Measurements from ENCODE around the gene EPPIN. TPM values are rescaled to one million over a fixed set of nuclear protein-coding genes. Genes with fewer than 3 reads are reported as not detected.
"Not testable (repeated sequence)": the region's sequence is repeated elsewhere in the genome, so short reads cannot be mapped to it uniquely, and the experiment has no call there.

The EPPIN gene
- total RNA-seq, result not detected
- polyA plus RNA-seq, result not detected
- total RNA-seq, result 0 to 0.09 (median 0) reads per million in 6 experiments

DNA sequence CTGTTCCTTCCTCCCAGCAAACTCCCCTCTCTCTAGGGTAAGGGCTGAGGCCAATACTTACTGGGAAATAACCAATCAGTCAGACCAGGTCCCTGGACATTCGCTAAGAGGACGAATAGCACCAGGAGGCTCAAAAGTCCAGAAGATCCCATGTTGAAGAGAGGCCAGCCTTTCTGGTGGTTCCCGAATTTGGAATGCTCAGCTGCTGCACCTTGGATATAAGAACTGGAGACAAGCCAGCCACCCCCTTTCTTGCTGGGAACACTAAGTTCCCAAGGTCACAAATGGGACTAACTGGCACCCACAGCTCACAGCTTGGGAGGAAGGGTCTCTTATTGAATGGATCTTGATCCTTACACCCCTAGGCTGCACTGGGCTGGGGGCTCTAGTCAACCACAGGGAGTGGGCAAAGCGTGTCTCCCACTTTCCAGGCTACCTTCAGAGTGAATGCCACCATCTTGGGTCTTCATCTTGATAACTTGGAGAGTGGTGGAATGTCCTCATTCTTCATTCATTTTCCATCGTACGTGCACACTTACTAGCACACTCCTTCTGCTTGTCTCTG, at the start of gene EPPIN:
Gene EPPIN (minus strand): TSS at position 196 of the 565 bp plus-strand sequence. CDS start 44 bp downstream, at position 152.
- Mint-ChIP-seq H3K27me3 (peaks cover 18 to 35% (median 24%) of the 10 kb centered on the region in 5 donors), H3K9me3 (peaks cover 0 to 12% (median 2%) of the 10 kb centered on the region in 9 donors), H3K27ac (no peak within 1 kb of the TSS), H3K4me1 (peaks cover 0 to 2% (median 0%) of the 10 kb centered on the region in 4 donors), H3K4me3 (no peak within 1 kb of the TSS), H3K36me3 (peaks cover 0 to 4% (median 0%) of the 10 kb centered on the region in 3 donors)
- POLR2A ChIA-PET, result no interaction called here
- ATAC-seq (no peak), DNase-seq (no peak)

DNA sequence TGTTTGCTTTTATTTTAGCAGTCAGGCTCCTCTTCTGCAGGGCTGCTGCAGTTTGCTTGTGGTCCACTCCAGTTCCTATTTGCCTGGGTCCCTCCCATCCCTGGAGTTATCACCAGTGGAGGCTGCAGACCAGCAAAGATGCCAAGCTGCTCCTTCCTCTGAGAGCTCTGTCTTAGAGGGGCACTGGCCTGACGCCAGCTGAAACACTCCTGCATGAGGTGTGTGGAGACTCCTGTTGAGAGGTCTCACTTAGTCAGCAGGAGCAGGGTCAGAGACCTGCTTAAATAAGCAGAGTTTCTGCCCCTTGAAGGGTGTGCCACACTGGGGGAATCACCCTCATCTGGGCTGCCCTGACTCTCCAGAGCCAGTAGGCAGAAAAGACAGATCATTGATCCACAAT, 48.0 kb upstream of the EPPIN start:
- no peak overlapping the region for H3K4me3 Mint-ChIP-seq
- no peak for DNase-seq
- H3K4me1 Mint-ChIP-seq, result no peaks in the 10 kb centered on the region
- no peaks in the 10 kb centered on the region for H3K36me3 Mint-ChIP-seq
- no peak for ATAC-seq
- peaks cover 0 to 4% (median 0%) of the 10 kb centered on the region in 9 donors for H3K9me3 Mint-ChIP-seq
- H3K27ac Mint-ChIP-seq, result no peak overlapping the region
- peaks cover 25 to 80% (median 39%) of the 10 kb centered on the region in 5 donors for H3K27me3 Mint-ChIP-seq
- POLR2A ChIA-PET, result no interaction called here

DNA sequence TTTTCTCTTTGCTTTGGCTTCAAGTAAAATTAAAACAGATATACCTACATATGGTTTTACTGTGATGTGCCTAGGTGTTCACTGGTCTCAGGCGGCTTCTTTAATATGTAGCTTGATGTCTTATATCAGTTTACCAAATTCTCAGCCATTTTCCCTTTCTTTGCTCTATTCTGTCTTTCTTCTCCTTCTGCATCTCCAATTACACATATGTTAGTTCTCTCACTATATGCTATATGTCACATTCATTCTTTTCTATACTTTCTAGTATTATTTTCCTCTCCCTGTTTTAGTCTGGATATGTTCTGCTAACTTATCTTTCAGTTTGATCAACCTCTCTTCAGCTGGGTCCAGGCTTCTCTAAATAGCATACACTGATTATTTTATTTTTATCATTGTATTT, 46.3 kb upstream of the EPPIN start:
- ATAC-seq, result no peak
- POLR2A ChIA-PET, result no interaction called here
- H3K36me3 Mint-ChIP-seq, result no peaks in the 10 kb centered on the region
- no peak overlapping the region for H3K27ac Mint-ChIP-seq
- H3K9me3 Mint-ChIP-seq, result peaks cover 0 to 4% (median 0%) of the 10 kb centered on the region in 9 donors
- H3K4me1 Mint-ChIP-seq, result no peaks in the 10 kb centered on the region
- DNase-seq, result no peak
- H3K4me3 Mint-ChIP-seq, result no peak overlapping the region
- peaks cover 23 to 70% (median 39%) of the 10 kb centered on the region in 5 donors for H3K27me3 Mint-ChIP-seq

DNA sequence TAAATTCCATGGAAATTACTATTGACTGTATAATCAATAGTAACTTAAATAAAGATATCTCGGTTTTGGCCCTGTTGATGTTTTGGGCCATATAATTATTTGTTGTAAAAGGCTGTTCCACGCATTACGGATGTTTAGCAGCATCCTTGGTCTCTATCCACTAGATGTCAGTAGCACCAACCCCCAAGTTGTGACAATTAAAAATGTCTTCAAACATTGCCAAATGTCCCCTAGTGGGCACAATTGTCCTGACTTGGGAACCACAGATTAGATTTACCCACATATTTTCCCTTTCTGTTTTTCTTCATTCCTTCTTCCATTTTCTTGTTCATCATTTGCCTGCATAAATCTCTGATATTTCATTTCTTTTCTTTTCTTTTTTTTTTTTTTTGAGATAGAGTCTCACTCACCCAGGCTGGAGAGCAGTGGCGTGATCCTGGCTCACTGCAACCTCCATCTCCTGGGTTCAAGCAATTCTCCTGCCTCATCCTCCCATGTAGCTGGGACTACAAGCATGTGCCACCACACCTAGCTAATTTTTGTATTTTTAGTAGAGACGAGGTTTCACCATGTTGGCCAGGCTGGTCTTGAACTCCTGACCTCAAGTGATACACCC, 45.5 kb upstream of the EPPIN start:
- POLR2A ChIA-PET, result no interaction called here
- Mint-ChIP-seq H3K27ac (no peak overlapping the region), H3K4me1 (no peaks in the 10 kb centered on the region), H3K4me3 (no peak overlapping the region), H3K36me3 (no peaks in the 10 kb centered on the region), H3K27me3 (peaks cover 20 to 61% (median 35%) of the 10 kb centered on the region in 5 donors), H3K9me3 (peaks cover 0 to 4% (median 0%) of the 10 kb centered on the region in 9 donors)
- DNase-seq, result peak in 4 of 10 donors; percentile 2 to 27 (median 8)
- no peak for ATAC-seq

DNA sequence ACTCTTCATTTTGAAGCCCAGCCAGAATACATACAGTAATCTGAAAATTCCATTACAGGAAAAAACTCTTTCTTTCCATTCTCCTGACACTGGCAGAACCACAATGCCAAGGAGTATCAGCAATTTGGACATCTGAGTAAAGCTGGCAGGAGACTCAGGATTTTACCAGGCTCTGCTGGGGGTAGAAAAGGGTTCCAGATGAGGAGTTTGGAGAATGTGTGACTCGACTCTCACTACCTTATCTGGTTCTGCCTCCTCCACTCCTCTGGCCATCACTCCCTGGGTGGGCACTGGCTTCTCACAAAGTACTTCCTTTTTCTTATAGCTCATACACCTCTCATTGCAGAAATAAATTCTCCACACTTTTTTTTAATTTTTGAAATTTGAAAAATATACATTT, 42.5 kb upstream of the EPPIN start:
- ATAC-seq (no peak), DNase-seq (no peak)
- POLR2A ChIA-PET, result no interaction called here
- H3K4me3 Mint-ChIP-seq, result no peak overlapping the region
- H3K9me3 Mint-ChIP-seq, result peaks cover 0 to 4% (median 0%) of the 10 kb centered on the region in 9 donors
- peaks cover 16 to 42% (median 19%) of the 10 kb centered on the region in 5 donors for H3K27me3 Mint-ChIP-seq
- H3K36me3 Mint-ChIP-seq, result no peaks in the 10 kb centered on the region
- no peak overlapping the region for H3K27ac Mint-ChIP-seq
- no peaks in the 10 kb centered on the region for H3K4me1 Mint-ChIP-seq

DNA sequence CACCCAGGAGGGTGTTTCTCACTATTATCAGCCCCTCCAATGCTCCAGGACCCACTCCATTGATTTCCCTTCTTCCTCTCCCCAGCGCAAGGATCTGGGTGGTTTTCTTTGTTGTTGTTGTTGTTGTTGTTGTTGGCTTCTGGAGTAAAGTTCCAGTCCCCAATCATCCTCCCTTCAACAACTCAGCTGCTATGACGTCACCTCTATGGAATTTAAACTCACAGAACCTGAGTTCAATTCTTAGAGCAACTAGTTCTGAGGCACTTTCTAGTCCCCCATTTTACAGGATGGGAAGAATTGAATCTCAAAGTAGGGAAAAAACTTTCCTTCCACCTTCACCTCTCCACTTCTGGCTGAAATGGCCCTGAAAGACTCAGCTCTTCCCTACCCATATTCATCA, 41.6 kb upstream of the EPPIN start:
- H3K27ac Mint-ChIP-seq, result peak overlapping the region in 1 of 10 donors; percentile 41
- peaks cover 12 to 33% (median 17%) of the 10 kb centered on the region in 5 donors for H3K27me3 Mint-ChIP-seq
- H3K9me3 Mint-ChIP-seq, result peaks cover 0 to 2% (median 0%) of the 10 kb centered on the region in 9 donors
- no peaks in the 10 kb centered on the region for H3K36me3 Mint-ChIP-seq
- ATAC-seq, result no peak
- DNase-seq, result no peak
- H3K4me1 Mint-ChIP-seq, result no peaks in the 10 kb centered on the region
- no peak overlapping the region for H3K4me3 Mint-ChIP-seq
- POLR2A ChIA-PET, result no interaction called here

DNA sequence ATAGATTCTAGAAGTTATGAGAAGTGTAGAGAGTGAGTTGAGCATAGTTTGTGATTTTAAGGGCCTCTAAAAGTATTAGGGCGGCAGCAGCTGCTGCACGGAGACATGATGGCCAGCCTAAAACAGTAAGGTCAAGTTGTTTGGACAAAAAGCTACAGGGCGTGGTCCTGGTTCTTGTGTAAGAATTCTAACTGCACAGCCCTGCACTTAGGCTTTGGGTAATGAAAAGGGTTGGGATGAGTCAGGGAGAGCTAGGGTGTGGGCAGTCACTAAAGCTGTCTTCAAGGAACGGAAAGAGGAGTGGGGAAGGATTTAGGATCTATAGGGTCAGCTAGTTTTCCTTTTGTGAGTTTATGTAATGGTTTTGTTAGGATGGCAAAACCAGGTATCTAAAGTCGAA, 38.8 kb upstream of the EPPIN start:
- ATAC-seq, H3K4me3 Mint-ChIP-seq, H3K27ac Mint-ChIP-seq, H3K36me3 Mint-ChIP-seq, H3K9me3 Mint-ChIP-seq, DNase-seq, H3K4me1 Mint-ChIP-seq, POLR2A ChIA-PET: not testable (repeated sequence)
- peaks cover 7 to 17% (median 11%) of the 10 kb centered on the region in 5 donors for H3K27me3 Mint-ChIP-seq

DNA sequence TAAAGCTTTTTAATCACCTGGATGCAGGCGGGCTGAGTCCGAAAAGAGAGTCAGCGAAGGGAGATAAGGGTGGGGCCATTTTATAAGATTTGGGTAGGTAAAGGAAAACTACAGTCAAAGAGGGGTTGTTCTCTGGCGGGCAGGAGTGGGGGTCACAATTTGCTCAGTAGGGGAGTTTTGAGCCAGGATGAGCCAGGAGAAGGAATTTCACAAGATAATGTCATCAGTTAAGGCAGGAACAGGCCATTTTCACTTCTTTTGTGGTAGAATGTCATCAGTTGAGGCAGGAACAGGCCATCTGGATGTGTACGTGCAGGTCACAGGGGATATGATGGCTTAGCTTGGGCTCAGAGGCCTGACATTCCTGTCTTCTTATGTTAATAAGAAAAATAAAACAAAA, 37.1 kb upstream of the EPPIN start:
- ATAC-seq, H3K9me3 Mint-ChIP-seq, DNase-seq, H3K4me3 Mint-ChIP-seq, POLR2A ChIA-PET, H3K36me3 Mint-ChIP-seq, H3K27ac Mint-ChIP-seq, H3K4me1 Mint-ChIP-seq: not testable (repeated sequence)
- H3K27me3 Mint-ChIP-seq, result peaks cover 11 to 27% (median 14%) of the 10 kb centered on the region in 5 donors

DNA sequence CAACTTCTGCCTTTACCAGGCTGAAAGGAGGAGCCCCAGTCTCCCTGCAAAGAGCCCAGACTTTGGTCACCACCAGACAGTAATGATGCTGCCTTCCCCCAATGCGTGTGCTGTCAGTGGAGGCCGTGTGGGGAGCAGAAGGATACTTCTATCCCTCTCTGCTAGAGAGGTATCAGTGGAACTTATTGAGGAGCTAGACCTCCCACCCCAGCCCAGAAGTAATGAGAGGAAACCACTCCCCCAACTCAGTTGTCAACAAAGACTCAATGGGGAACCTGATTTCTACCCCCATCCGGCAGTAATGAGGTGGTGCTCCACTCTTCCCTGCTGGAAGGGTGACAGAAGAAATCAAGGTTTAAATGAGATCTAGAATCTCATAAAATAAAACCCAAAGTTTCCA, 36.3 kb upstream of the EPPIN start:
- no peak overlapping the region for H3K4me3 Mint-ChIP-seq
- DNase-seq (no peak), ATAC-seq (no peak)
- H3K4me1 Mint-ChIP-seq, result no peaks in the 10 kb centered on the region
- POLR2A ChIA-PET, result no interaction called here
- no peak overlapping the region for H3K27ac Mint-ChIP-seq
- H3K36me3 Mint-ChIP-seq, result no peaks in the 10 kb centered on the region
- H3K27me3 Mint-ChIP-seq, result peaks cover 12 to 29% (median 16%) of the 10 kb centered on the region in 5 donors
- H3K9me3 Mint-ChIP-seq, result no peaks in the 10 kb centered on the region

DNA sequence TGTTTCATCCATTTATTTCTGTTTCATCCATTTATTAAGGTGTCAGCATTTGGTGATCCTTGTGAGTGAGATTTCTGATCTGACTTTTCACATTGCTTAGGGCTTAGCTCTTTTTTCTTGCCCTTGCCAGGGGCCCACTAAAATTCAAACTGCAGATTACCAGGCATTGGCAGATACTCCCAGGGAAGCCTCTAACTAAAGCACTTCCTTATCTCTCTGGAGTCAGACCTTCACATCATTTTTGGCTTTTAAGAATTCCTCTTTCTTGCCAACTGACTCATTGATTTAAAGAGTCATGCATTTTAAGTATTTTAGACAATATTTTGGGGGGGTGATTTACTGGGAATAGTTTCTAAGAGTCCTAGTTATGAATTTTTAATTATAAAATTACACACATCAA, 34.5 kb upstream of the EPPIN start:
- POLR2A ChIA-PET, result no interaction called here
- H3K4me1 Mint-ChIP-seq, result no peaks in the 10 kb centered on the region
- peaks cover 11 to 29% (median 16%) of the 10 kb centered on the region in 5 donors for H3K27me3 Mint-ChIP-seq
- ATAC-seq (no peak), DNase-seq (no peak)
- H3K36me3 Mint-ChIP-seq, result no peaks in the 10 kb centered on the region
- H3K9me3 Mint-ChIP-seq, result no peaks in the 10 kb centered on the region
- no peak overlapping the region for H3K4me3 Mint-ChIP-seq
- H3K27ac Mint-ChIP-seq, result no peak overlapping the region

DNA sequence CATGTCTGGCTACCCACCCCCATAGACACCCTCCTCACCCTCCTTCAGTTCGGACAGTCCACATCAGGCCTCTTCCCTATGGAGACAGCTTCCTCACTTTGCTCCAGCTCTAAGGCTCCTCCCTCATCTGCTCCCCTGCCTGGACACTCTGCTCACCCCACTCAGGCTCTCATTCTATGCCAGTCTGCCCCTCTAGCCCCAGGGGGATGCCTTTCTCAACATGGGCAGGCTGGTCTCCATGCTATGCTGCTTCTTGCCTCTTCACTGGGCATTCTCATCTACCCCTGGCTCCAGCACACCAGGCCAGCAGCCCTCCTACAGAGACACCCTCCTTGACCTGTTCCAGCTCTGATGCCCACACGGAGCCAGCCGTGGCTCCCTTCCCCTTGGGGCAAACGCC, 32.0 kb upstream of the EPPIN start, which contains the start of gene WFDC8:
Gene WFDC8 (minus strand): TSS at position 101 of the 400 bp plus-strand sequence. CDS start 37 bp downstream, at position 64.
- no peak within 1 kb of the TSS for H3K27ac Mint-ChIP-seq
- DNase-seq, result no peak
- no peaks in the 10 kb centered on the region for H3K9me3 Mint-ChIP-seq
- no peaks in the 10 kb centered on the region for H3K4me1 Mint-ChIP-seq
- no peak within 1 kb of the TSS for H3K4me3 Mint-ChIP-seq
- POLR2A ChIA-PET, result no interaction called here
- H3K27me3 Mint-ChIP-seq, result peaks cover 13 to 30% (median 17%) of the 10 kb centered on the region in 5 donors
- H3K36me3 Mint-ChIP-seq, result no peaks in the 10 kb centered on the region
- no peak for ATAC-seq

DNA sequence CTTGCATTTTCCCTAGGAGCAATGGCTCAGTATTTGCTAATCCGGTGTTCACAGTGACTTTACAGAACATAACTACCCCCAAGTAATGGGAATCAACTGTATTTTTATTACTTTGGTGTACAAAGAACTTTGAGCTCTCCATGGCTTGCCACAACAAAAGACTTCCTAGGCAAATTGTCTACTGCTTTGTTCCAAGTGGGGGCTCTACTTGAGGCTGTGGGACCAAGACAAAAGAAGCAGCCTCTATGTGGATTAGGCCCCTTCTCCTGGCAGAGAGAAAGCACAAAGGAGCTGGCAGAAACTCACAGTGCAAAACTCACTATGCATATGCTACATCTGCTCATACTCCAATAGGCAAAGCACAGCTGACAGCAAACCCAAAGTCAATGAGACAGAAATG, 31.0 kb upstream of the EPPIN start:
- H3K9me3 Mint-ChIP-seq, result no peaks in the 10 kb centered on the region
- H3K4me1 Mint-ChIP-seq, result no peaks in the 10 kb centered on the region
- no peak overlapping the region for H3K4me3 Mint-ChIP-seq
- DNase-seq, result no peak
- H3K36me3 Mint-ChIP-seq, result no peaks in the 10 kb centered on the region
- H3K27me3 Mint-ChIP-seq, result peaks cover 13 to 33% (median 19%) of the 10 kb centered on the region in 5 donors
- POLR2A ChIA-PET, result no interaction called here
- ATAC-seq, result no peak
- no peak overlapping the region for H3K27ac Mint-ChIP-seq

DNA sequence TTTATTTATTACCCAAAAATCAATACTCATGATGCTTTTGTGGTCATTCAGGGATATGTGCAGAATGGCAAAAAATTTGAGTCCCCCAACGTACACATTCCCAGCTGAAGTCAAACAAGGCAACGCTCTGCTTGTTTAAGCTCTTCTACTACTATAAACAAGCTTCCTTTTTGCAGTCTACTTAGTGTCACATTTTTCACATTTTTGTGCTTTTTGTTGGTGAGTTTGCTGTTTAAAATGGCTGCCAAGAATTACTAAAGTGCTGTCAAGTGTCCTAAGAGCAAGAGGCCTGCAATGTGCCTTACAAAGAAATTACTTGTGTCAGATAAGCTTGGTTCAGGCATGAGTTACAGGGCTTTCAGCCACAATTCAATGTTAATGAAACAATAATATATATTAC, 29.8 kb upstream of the EPPIN start:
- no peaks in the 10 kb centered on the region for H3K36me3 Mint-ChIP-seq
- no peak for ATAC-seq
- no peaks in the 10 kb centered on the region for H3K4me1 Mint-ChIP-seq
- DNase-seq, result no peak
- H3K9me3 Mint-ChIP-seq, result no peaks in the 10 kb centered on the region
- no peak overlapping the region for H3K4me3 Mint-ChIP-seq
- peaks cover 10 to 34% (median 17%) of the 10 kb centered on the region in 5 donors for H3K27me3 Mint-ChIP-seq
- no peak overlapping the region for H3K27ac Mint-ChIP-seq
- POLR2A ChIA-PET, result no interaction called here

Measured in naive thymus-derived CD8-positive, alpha-beta T cell (primary cell).